A549 (cell line): ENCODE results near the gene PGBD1.

Experiments
- CEBPB ChIP-seq, 2 experiments: fragments of >200 bp in 1 of 2; sonication (Bioruptor Twin) in 1 of 2; formaldehyde crosslinking in 1 of 2; IDR thresholded peaks; 2 replicates each; pipeline ENCODE4 v1.6.1; 2012 to 2016
- EHMT2 ChIP-seq: fragments of 200-600 bp; sonication (generic); IDR thresholded peaks from 2 replicates; pipeline ENCODE4 v1.6.1; 2016; ENCODE audit warnings: antibody characterized with exemption, low read depth, mild to moderate bottlenecking, moderate library complexity
- HOXA7 ChIP-seq: fragments of 250-450 bp; sonication (Bioruptor Pico); IDR thresholded peaks from 2 replicates; pipeline ENCODE4 v1.5.0; 2020; ENCODE audit warnings: mild to moderate bottlenecking, moderate library complexity
- HOXB13 ChIP-seq: fragments of 250-450 bp; sonication (Bioruptor Pico); IDR thresholded peaks from 2 replicates; pipeline ENCODE4 v1.5.0; 2020; ENCODE audit warnings: low read depth, mild to moderate bottlenecking, moderate library complexity
- POLR2A ChIP-seq: IDR thresholded peaks from 2 replicates; pipeline ENCODE4 v1.6.1; 2012; ENCODE audit warnings: mild to moderate bottlenecking, low read length
- SREBF2 ChIP-seq: fragments of 450-650 bp; IDR thresholded peaks from 2 replicates; pipeline ENCODE4 v1.6.1; 2014; ENCODE audit warnings: mild to moderate bottlenecking, moderate library complexity
- ZFP36 ChIP-seq: fragments of 450-650 bp; IDR thresholded peaks from 2 replicates; pipeline ENCODE4 v1.6.1; 2014; ENCODE audit warnings: borderline replicate concordance; ENCODE audit not compliant: partially characterized antibody
- ZNF302 ChIP-seq: fragments of 250-450 bp; sonication (Bioruptor Pico); IDR thresholded peaks from 2 replicates; pipeline ENCODE4 v1.9.0; 2021; ENCODE audit warnings: inconsistent platforms, mild to moderate bottlenecking, moderate library complexity
- TF ChIP-seq, protein P1 (sequence below): fragments of >200 bp; sonication (Bioruptor Twin); formaldehyde crosslinking; IDR thresholded peaks from 3 replicates; pipeline ENCODE4 v1.5.1; 2016

DNA sequence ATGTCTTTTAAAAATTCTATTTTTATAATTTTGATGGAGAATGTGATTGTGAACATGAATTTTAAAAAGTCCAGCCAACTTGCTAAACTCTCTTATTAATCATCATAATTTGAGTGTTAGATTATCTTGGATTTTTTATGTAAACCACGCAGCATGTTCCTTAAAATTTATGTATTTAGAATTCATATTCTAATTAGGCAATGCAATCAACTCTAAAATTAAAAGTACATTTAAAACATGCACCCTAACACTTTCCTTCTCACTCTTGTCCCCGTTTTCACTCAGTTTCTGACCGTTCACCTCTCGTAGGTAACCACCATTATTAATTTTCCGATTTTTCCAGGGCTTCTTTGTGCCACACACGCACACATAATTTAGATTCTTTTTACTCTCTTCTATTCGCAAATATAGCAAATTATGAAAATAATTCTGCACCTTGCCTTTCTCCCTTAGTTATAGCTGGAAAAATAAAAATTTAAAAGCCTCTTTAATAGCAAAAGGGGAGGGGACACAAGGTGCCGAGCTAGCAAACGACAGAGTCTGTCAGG is 68.0 kb downstream of the PGBD1 start:
- TF ChIP-seq POLR2A (no peak), ZFP36 (no peak), HOXA7 (CRISPR knock-in tag) (no peak), ZNF302 (CRISPR knock-in tag) (no peak), CEBPB (IDR thresholded peaks at IDR 0.05) (no peak), SREBF2 (no peak), HOXB13 (no peak), EHMT2 (no peak)
- TF ChIP-seq, protein P1, sequence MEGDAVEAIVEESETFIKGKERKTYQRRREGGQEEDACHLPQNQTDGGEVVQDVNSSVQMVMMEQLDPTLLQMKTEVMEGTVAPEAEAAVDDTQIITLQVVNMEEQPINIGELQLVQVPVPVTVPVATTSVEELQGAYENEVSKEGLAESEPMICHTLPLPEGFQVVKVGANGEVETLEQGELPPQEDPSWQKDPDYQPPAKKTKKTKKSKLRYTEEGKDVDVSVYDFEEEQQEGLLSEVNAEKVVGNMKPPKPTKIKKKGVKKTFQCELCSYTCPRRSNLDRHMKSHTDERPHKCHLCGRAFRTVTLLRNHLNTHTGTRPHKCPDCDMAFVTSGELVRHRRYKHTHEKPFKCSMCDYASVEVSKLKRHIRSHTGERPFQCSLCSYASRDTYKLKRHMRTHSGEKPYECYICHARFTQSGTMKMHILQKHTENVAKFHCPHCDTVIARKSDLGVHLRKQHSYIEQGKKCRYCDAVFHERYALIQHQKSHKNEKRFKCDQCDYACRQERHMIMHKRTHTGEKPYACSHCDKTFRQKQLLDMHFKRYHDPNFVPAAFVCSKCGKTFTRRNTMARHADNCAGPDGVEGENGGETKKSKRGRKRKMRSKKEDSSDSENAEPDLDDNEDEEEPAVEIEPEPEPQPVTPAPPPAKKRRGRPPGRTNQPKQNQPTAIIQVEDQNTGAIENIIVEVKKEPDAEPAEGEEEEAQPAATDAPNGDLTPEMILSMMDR: no peak
